SU-DHL-6 (cell line): ENCODE data around the gene ACKR3.

Source experiments
- EZH2phosphoT487 ChIP-seq: fragments of 200-600 bp; sonication (generic), shearing (Covaris generic); conservative IDR thresholded peaks from 2 replicates; pipeline ENCODE4 v1.6.1; 2018; ENCODE audit warnings: mild to moderate bottlenecking, antibody characterized with exemption, low read length, moderate library complexity, mixed read lengths
- TF ChIP-seq, protein P1 (sequence below): fragments of 200-600 bp; sonication (generic); IDR thresholded peaks from one replicate; pipeline ENCODE4 v1.5.1; 2017; ENCODE audit warnings: antibody characterized with exemption, mild to moderate bottlenecking, low read length, moderate library complexity; ENCODE audit not compliant: insufficient read depth, poor library complexity, severe bottlenecking

GRCh38 chr2:236544362-236544761 is 25.3 kb upstream of the ACKR3 start:
- TF ChIP-seq, protein P1, sequence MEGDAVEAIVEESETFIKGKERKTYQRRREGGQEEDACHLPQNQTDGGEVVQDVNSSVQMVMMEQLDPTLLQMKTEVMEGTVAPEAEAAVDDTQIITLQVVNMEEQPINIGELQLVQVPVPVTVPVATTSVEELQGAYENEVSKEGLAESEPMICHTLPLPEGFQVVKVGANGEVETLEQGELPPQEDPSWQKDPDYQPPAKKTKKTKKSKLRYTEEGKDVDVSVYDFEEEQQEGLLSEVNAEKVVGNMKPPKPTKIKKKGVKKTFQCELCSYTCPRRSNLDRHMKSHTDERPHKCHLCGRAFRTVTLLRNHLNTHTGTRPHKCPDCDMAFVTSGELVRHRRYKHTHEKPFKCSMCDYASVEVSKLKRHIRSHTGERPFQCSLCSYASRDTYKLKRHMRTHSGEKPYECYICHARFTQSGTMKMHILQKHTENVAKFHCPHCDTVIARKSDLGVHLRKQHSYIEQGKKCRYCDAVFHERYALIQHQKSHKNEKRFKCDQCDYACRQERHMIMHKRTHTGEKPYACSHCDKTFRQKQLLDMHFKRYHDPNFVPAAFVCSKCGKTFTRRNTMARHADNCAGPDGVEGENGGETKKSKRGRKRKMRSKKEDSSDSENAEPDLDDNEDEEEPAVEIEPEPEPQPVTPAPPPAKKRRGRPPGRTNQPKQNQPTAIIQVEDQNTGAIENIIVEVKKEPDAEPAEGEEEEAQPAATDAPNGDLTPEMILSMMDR, result no peak
- no peak for TF ChIP-seq EZH2phosphoT487
